OCI-LY3 (cell line): ENCODE results near the gene TRAPPC8.
"Not testable (repeated sequence)": the region's sequence is repeated elsewhere in the genome, so short reads cannot be mapped to it uniquely, and the experiment has no call there.

Experiments
- EZH2phosphoT487 ChIP-seq: fragments of 200-600 bp; shearing (Covaris generic); IDR thresholded peaks from 2 replicates; pipeline ENCODE4 v1.6.1; 2018; ENCODE audit warnings: antibody characterized with exemption, mixed run types, low read depth
- TF ChIP-seq, protein P1 (sequence below): fragments of 200-600, 300-600 bp; sonication (generic); IDR thresholded peaks from 2 replicates; pipeline ENCODE4 v1.5.1; 2014; ENCODE audit warnings: antibody characterized with exemption, low read length, low read depth

DNA sequence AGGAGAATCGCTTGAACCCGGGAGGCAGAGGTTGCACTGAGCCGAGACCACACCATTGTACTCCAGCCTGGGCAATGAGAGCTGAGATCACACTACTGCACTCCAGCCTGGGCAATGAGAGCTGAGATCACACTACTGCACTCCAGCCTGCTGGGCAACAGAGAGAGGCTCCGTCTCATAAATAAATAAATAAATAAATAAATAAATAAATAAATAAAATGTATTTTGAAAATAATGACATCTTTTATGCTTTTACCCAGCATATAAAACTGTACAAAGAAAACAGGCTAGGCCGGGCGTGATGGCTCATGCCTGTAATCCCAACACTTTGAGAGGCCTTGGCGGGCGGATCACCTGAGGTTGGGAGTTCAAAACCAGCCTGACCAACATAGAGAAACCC lies 8.2 kb downstream of the TRAPPC8 start:
- TF ChIP-seq, protein P1, sequence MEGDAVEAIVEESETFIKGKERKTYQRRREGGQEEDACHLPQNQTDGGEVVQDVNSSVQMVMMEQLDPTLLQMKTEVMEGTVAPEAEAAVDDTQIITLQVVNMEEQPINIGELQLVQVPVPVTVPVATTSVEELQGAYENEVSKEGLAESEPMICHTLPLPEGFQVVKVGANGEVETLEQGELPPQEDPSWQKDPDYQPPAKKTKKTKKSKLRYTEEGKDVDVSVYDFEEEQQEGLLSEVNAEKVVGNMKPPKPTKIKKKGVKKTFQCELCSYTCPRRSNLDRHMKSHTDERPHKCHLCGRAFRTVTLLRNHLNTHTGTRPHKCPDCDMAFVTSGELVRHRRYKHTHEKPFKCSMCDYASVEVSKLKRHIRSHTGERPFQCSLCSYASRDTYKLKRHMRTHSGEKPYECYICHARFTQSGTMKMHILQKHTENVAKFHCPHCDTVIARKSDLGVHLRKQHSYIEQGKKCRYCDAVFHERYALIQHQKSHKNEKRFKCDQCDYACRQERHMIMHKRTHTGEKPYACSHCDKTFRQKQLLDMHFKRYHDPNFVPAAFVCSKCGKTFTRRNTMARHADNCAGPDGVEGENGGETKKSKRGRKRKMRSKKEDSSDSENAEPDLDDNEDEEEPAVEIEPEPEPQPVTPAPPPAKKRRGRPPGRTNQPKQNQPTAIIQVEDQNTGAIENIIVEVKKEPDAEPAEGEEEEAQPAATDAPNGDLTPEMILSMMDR: not testable (repeated sequence)
- not testable (repeated sequence) for TF ChIP-seq EZH2phosphoT487
